RWPE2 (cell line): ENCODE results near the gene ATG4B.

Source experiments
- ATAC-seq: fragments of 200-7000 bp; cut with Tn5 transposase; 3 replicates; pipeline ENCODE4 v1.9.1; 2021; ENCODE audit warnings: low read depth
- DNase-seq: peaks from one replicate; pipeline ENCODE4 v3.0.0-alpha.2; 2020; ENCODE audit warnings: low spot score
- H3K27ac ChIP-seq: fragments of 450-650 bp; 2 replicates; pipeline ENCODE4 v1.5.1; 2017; ENCODE audit warnings: mild to moderate bottlenecking; ENCODE audit not compliant: poor library complexity, severe bottlenecking
- H3K27me3 ChIP-seq: fragments of 250-450 bp; sonication (Bioruptor Pico); 2 replicates; pipeline ENCODE4 v1.5.1; 2021; ENCODE audit warnings: mild to moderate bottlenecking, moderate library complexity; ENCODE audit not compliant: insufficient read depth, poor library complexity, severe bottlenecking
- H3K36me3 ChIP-seq: fragments of 250-450 bp; sonication (Bioruptor Pico); 2 replicates; pipeline ENCODE4 v1.5.1; 2020; ENCODE audit warnings: low read depth, mild to moderate bottlenecking, moderate library complexity
- H3K4me1 ChIP-seq: fragments of 250-450 bp; sonication (Bioruptor Pico); 2 replicates; pipeline ENCODE4 v1.5.1; 2021; ENCODE audit warnings: mild to moderate bottlenecking, moderate library complexity; ENCODE audit not compliant: insufficient read depth, poor library complexity, severe bottlenecking
- H3K4me3 ChIP-seq: fragments of 250-450 bp; sonication (Bioruptor Pico); 2 replicates; pipeline ENCODE4 v1.5.1; 2021; ENCODE audit warnings: mild to moderate bottlenecking, moderate library complexity; ENCODE audit not compliant: severe bottlenecking
- H3K9me3 ChIP-seq: fragments of 250-450 bp; sonication (Bioruptor Pico); 2 replicates; pipeline ENCODE4 v1.5.1; 2021; ENCODE audit warnings: mild to moderate bottlenecking, moderate library complexity; ENCODE audit not compliant: severe bottlenecking
- TF ChIP-seq, protein P1 (sequence below): fragments of 450-650 bp; IDR thresholded peaks from one replicate; pipeline ENCODE4 v1.5.1; 2017; ENCODE audit warnings: mild to moderate bottlenecking, moderate library complexity; ENCODE audit not compliant: poor library complexity, severe bottlenecking

The ATG4B gene

DNA sequence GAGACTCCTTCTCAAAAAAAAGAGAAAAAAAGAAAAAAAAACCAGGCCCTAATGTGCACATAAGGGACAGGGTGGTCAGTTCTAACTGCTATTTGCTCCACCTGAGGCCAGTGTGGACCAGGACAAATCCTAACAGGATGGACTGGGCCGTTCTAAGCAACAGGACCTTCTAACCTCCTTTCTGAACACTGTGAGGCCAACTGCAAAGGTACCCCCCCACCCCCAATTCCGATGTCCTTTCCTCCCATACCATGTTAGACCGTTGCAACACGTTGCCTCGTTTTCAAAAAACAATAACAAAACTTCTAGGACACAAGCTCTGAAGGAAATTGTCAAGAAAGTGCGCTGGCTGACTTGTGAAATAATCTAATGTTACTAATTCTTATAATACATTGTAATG lies 1.7 kb upstream of the ATG4B start:
- TF ChIP-seq, protein P1, sequence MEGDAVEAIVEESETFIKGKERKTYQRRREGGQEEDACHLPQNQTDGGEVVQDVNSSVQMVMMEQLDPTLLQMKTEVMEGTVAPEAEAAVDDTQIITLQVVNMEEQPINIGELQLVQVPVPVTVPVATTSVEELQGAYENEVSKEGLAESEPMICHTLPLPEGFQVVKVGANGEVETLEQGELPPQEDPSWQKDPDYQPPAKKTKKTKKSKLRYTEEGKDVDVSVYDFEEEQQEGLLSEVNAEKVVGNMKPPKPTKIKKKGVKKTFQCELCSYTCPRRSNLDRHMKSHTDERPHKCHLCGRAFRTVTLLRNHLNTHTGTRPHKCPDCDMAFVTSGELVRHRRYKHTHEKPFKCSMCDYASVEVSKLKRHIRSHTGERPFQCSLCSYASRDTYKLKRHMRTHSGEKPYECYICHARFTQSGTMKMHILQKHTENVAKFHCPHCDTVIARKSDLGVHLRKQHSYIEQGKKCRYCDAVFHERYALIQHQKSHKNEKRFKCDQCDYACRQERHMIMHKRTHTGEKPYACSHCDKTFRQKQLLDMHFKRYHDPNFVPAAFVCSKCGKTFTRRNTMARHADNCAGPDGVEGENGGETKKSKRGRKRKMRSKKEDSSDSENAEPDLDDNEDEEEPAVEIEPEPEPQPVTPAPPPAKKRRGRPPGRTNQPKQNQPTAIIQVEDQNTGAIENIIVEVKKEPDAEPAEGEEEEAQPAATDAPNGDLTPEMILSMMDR = no peak
- peak overlapping the region; percentile 96 for H3K4me3 ChIP-seq
- peaks cover 48% of the 10 kb centered on the region for H3K36me3 ChIP-seq
- no peak for DNase-seq
- no peaks in the 10 kb centered on the region for H3K9me3 ChIP-seq
- H3K4me1 ChIP-seq = peaks cover 10% of the 10 kb centered on the region
- ATAC-seq = no peak
- H3K27ac ChIP-seq = peak overlapping the region; percentile 85
- H3K27me3 ChIP-seq = no peaks in the 10 kb centered on the region

DNA sequence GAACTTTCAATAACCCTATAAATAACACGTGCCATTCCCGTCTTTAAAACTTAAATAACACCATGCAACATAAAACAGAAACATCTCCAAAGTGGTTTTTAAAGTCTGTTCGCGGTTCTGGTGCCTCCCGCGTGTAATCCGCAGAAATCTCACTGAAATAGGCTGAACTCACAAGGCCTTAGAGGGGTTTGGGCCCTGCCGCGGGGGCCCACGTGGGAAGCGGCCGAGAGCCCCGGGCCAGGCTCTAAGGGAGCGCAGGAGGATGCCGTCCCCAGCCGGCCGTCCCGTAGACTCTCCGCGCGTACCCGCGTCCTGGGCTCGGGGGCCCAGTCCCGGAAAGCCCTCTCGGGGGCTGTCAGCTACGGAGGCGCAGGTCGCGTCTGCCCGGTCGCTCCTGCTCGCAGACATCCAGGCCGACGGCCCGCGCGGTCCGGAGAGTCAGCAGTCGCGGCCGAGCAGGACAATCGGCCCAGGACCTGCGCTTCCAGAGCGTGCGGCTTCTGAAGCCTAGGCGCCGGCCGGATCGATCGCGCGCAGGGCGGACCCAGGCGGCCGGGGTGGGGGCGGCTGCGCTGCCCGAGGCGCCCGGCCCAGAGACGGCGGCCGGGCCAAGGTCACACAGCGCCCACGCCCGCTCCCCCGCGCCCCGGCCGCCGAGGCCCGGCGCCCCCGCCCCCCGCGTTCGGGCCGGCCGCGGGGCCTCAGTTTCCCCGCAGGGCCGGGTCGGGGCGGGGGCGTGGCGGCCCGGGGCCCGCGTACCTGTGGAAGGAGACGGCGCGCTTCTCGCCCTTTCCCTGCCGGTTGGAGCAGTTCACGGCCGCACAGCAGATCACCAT lies 1.1 kb upstream of the ATG4B start:
- no peak for DNase-seq
- H3K36me3 ChIP-seq = peaks cover 41% of the 10 kb centered on the region
- ATAC-seq = peak; percentile 54

DNA sequence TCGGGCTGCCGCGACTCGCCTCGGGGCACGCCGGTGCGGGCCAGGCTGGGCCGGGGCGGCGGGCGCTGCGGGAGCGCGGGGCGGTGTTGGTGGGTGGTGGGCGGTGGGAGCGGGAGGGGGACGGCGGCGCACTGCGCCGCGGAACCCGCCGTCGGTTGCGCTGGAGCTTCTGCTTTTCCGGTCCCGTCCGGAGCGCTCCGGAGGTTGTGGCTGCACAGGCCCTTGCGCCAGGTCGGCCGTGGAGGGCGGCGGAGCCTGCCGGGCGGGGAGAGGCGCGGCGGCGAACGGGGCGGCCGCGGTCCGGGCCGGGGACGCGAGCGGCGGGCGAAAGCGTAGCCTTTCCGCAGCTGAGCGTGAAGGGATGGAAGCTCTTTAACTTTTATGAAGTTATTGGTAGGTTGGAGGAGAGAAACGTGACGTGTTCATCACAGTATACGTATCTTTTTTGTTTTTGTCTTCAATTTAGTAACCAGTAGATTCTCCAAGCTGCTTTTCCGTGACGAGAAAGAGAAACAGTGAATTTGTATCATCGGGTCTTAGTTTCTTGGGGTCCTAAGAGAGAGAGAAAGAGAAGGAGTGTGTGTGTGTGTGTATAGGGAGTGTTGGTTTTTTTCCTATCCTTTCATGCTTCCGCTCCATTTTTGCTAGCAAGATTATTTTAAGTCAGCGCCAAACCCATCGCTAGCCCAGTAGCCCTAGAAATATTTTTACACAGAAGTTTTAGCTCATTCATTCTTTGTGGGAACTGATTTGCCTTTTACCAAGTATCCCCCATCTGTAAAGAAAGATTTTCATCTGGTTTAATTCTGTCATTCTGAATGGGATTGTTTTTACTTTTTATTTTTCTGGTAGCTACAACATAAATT lies 535 bp downstream of the ATG4B start:
- DNase-seq = no peak
- no peak; the same call in 1 of the 3 replicates for ATAC-seq
- Histone ChIP-seq H3K4me3 (peak overlapping the region; percentile 96), H3K27ac (peak overlapping the region; percentile 85), H3K9me3 (no peaks in the 10 kb centered on the region), H3K27me3 (no peaks in the 10 kb centered on the region), H3K36me3 (peaks cover 26% of the 10 kb centered on the region), H3K4me1 (peaks cover 10% of the 10 kb centered on the region)
- TF ChIP-seq, protein P1 = no peak

More for the DNA sequence above, 1.1 kb upstream of the ATG4B start:
- Histone ChIP-seq H3K27me3 (no peaks in the 10 kb centered on the region), H3K9me3 (no peaks in the 10 kb centered on the region), H3K27ac (peak overlapping the region; percentile 85), H3K4me3 (peak overlapping the region; percentile 96), H3K4me1 (peaks cover 10% of the 10 kb centered on the region)
- TF ChIP-seq, protein P1 = no peak

DNA sequence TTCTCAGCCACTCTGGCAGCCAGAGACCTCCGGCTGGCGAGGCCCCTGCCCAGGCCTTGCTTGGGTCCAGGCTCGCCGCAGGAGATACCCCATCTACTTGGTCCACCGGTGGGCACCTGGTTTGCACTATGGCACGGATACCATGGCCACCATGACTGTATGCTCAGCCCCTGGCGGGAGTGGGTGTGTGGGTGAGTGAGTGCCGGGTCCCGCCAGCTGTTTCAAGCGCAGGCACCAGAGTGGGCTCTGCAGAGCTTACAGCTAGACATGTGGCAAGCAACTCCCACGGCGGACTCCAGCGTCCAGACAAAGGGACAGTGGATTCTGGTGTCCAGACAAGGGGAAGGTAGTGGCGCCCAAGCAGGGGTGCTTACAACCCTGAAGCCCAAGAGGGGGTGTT lies 1.4 kb downstream of the ATG4B start:
- Histone ChIP-seq H3K4me3 (no peak overlapping the region), H3K9me3 (no peaks in the 10 kb centered on the region), H3K27ac (no peak overlapping the region), H3K36me3 (peaks cover 26% of the 10 kb centered on the region), H3K27me3 (no peaks in the 10 kb centered on the region), H3K4me1 (peaks cover 10% of the 10 kb centered on the region)
- DNase-seq (no peak), ATAC-seq (no peak)
- TF ChIP-seq, protein P1 = no peak
